GM12878 (cell line): ENCODE data around the gene RAB22A. TPM values are rescaled to one million over a fixed set of nuclear protein-coding genes. Genes with fewer than 3 reads are reported as not detected.

ENCODE experiments used
- ATAC-seq: fragments of 200-7000 bp; cut with Tn5 transposase; 3 replicates; pipeline ENCODE4 v1.9.1; 2020; ENCODE audit warnings: mild to moderate bottlenecking, moderate library complexity
- BruUV-seq: library from RNA; stranded (reverse); fragments of 400-500 nt; replicated peaks from 2 replicates; lab custom pipeline; 2021; lab: Mats Ljungman, UMichigan
- CTCF ChIA-PET: fragments of 300-600 bp; sonication (Branson Sonifier 250); formaldehyde crosslinking; extraction: SDS; loops from one replicate; lab custom pipeline; 2021; ENCODE audit warnings: inconsistent platforms; lab: Yijun Ruan, JAX
- POLR2A ChIA-PET: fragments of 350-600 bp; formaldehyde crosslinking; extraction: SDS; loops from one replicate; lab custom pipeline; 2021; ENCODE audit warnings: inconsistent platforms; lab: Charles Lee
- RAD21 ChIA-PET: fragments of 300-600 bp; sonication (Branson Sonifier 250); formaldehyde crosslinking; loops from one replicate; lab custom pipeline; 2023; ENCODE audit warnings: antibody characterized with exemption; ENCODE audit not compliant: unreplicated experiment; lab: Charles Lee
- SMC1A ChIA-PET: fragments of 300-600 bp; sonication (Branson Sonifier 250); formaldehyde crosslinking; loops from one replicate; lab custom pipeline; 2023; ENCODE audit not compliant: unreplicated experiment, uncharacterized antibody; lab: Charles Lee
- DNase-seq: peaks from one replicate; pipeline ENCODE4 v3.0.0-alpha.2; 2011; ENCODE audit warnings: low read depth, low spot score
- FAIRE-seq: peaks from 3 replicates; lab custom pipeline; 2011; peaks lifted over from hg19 to GRCh38; lab: Jason Lieb, UNC
- H2AFZ ChIP-seq: 2 replicates; pipeline ENCODE4 v1.6.0; 2011; ENCODE audit warnings: low read depth, low read length, control low read depth; ENCODE audit not compliant: control insufficient read depth
- H3K27ac ChIP-seq: 2 replicates; pipeline ENCODE4 v1.5.1; 2011; ENCODE audit warnings: control low read depth; ENCODE audit not compliant: control insufficient read depth, insufficient read depth
- H3K27me3 ChIP-seq, 2 experiments: replicated peaks in 1 of 2; 2 replicates each; pipeline versions ENCODE4 v1.6.0 to v1.6.1; 2011; ENCODE audit warnings: low read length in 1 of 2; ENCODE audit not compliant: control insufficient read depth in 2 of 2, insufficient read depth in 2 of 2
- H3K36me3 ChIP-seq, 2 experiments: 2 replicates each; pipeline ENCODE4 v1.5.1; 2011; ENCODE audit warnings: low read length in 1 of 2; ENCODE audit not compliant: control insufficient read depth in 2 of 2, insufficient read depth in 2 of 2
- H3K4me1 ChIP-seq: 2 replicates; pipeline ENCODE4 v1.6.1; 2011; ENCODE audit warnings: mild to moderate bottlenecking, low read length, moderate library complexity, mixed read lengths; ENCODE audit not compliant: control insufficient read depth, insufficient read depth
- H3K4me2 ChIP-seq: 2 replicates; pipeline ENCODE4 v1.6.0; 2011; ENCODE audit warnings: control low read depth; ENCODE audit not compliant: control insufficient read depth, insufficient read depth
- H3K4me3 ChIP-seq: fragments of 200-600 bp; sonication (generic); 2 replicates; pipeline ENCODE4 v1.5.1; 2016
- H3K79me2 ChIP-seq: 2 replicates; pipeline ENCODE4 v1.6.0; 2011; ENCODE audit warnings: low read length; ENCODE audit not compliant: control insufficient read depth, insufficient read depth
- H3K9ac ChIP-seq: 2 replicates; pipeline ENCODE4 v1.8.0; 2011; ENCODE audit warnings: low read length, control low read depth, mixed read lengths; ENCODE audit not compliant: control insufficient read depth, insufficient read depth
- H3K9me3 ChIP-seq: replicated peaks from 3 replicates; pipeline ENCODE4 v1.5.1; 2011; ENCODE audit warnings: mild to moderate bottlenecking, low read length; ENCODE audit not compliant: control insufficient read depth, insufficient read depth
- H4K20me1 ChIP-seq: 2 replicates; pipeline ENCODE4 v1.6.0; 2011; ENCODE audit not compliant: control insufficient read depth, insufficient read depth
- CREM ChIP-seq: IDR thresholded peaks from 2 replicates; pipeline ENCODE4 v1.6.1; 2014; ENCODE audit warnings: antibody characterized with exemption, low read depth
- JUND ChIP-seq: IDR thresholded peaks from 2 replicates; pipeline ENCODE4 v1.6.1; 2012; ENCODE audit warnings: low read depth, mild to moderate bottlenecking, low read length, improper control_type of control experiment, moderate library complexity
- KDM1A ChIP-seq: fragments of 200-600 bp; sonication (generic); IDR thresholded peaks from 2 replicates; pipeline ENCODE4 v1.6.1; 2016; ENCODE audit warnings: borderline replicate concordance
- RAD21 ChIP-seq: IDR thresholded peaks from 2 replicates; pipeline ENCODE4 v1.6.1; 2011; ENCODE audit warnings: mild to moderate bottlenecking, low read depth, low read length, moderate library complexity; ENCODE audit not compliant: insufficient read depth
- RELB ChIP-seq: fragments of 450-650 bp; IDR thresholded peaks from 2 replicates; pipeline ENCODE4 v1.6.1; 2017; ENCODE audit warnings: low read depth, mild to moderate bottlenecking, moderate library complexity
- SMC3 ChIP-seq: IDR thresholded peaks from 2 replicates; pipeline ENCODE4 v1.6.1; 2011; ENCODE audit warnings: low read length, improper control_type of control experiment, borderline replicate concordance
- SPI1 ChIP-seq: IDR thresholded peaks from 2 replicates; pipeline ENCODE4 v1.6.1; 2011; ENCODE audit warnings: low read depth, mild to moderate bottlenecking, low read length, moderate library complexity, borderline replicate concordance; ENCODE audit not compliant: insufficient read depth
- TCF3 ChIP-seq: IDR thresholded peaks from 2 replicates; pipeline ENCODE4 v1.6.1; 2012; ENCODE audit warnings: low read depth, mild to moderate bottlenecking, low read length, borderline replicate concordance; ENCODE audit not compliant: insufficient read depth
- TCF7 ChIP-seq: IDR thresholded peaks from 2 replicates; pipeline ENCODE4 v1.6.1; 2014; ENCODE audit warnings: antibody characterized with exemption, borderline replicate concordance
- WRNIP1 ChIP-seq: IDR thresholded peaks from 2 replicates; pipeline ENCODE4 v1.6.1; 2011; ENCODE audit warnings: low read depth, low read length, improper control_type of control experiment, borderline replicate concordance
- WGBS: methylation state at CpG from one replicate; pipeline ENCODE4 v1.1.6; 2016; ENCODE audit warnings: low lambda C conversion rate; ENCODE audit not compliant: insufficient replicate concordance, insufficient coverage; ENCODE audit errors: missing lambda C conversion rate; 5-methylcytosine and 5-hydroxymethylcytosine counted together
- in situ Hi-C: fragments of 300-500 bp; cut with MboI; formaldehyde crosslinking; loops from 9 replicates; pipeline ENCODE4 v1.14.3; 2018; ENCODE audit warnings: mixed read lengths
- intact Hi-C: fragments of 100-400 bp; cut with micrococcal nuclease; formaldehyde crosslinking; loops from one replicate; pipeline ENCODE4 v1.14.2; 2022; ENCODE audit not compliant: unreplicated experiment
- polyA plus RNA-seq, 11 experiments: library from polyadenylated mRNA; depleted of rRNA in 4 of 11; unstranded in 6 of 11; stranded (reverse) in 5 of 11; fragments of >200 nt; fragmentation: Nextera tagmentation in 4 of 11; fragmentation: Illumina TruSeq in 1 of 11; extraction: Ambion mirVana in 4 of 11; extraction: Trizol in 1 of 11; gene quantifications; 1 replicate in 1 of 11; 2 replicates in 10 of 11; pipeline versions ENCODE4 v1.2.1 to v1.2.3, GENCODE V29; 2011 to 2016; ENCODE audit warnings: inconsistent platforms in 2 of 11, missing spikeins in 2 of 11, low read depth in 1 of 11
- total RNA-seq, 4 experiments: library from RNA; depleted of rRNA in 3 of 4; stranded (reverse); fragments of >200 nt in 3 of 4; fragmentation: Illumina TruSeq in 1 of 4; extraction: Trizol in 1 of 4; gene quantifications; 2 replicates each; pipeline versions ENCODE4 v1.2.1 to v1.2.3, GENCODE V29; 2013 to 2021
- TF ChIP-seq, protein P1 (sequence below): fragments of 450-650 bp; IDR thresholded peaks from 2 replicates; pipeline ENCODE4 v1.6.1; 2016; ENCODE audit warnings: mild to moderate bottlenecking
- TF ChIP-seq, protein P2 (sequence below): IDR thresholded peaks from 2 replicates; pipeline ENCODE4 v1.6.1; 2011; ENCODE audit warnings: low read depth, low read length, improper control_type of control experiment, borderline replicate concordance
- TF ChIP-seq, protein P3 (sequence below): fragments of 450-650 bp; formaldehyde crosslinking; IDR thresholded peaks from 2 replicates; pipeline ENCODE4 v1.4.0; 2022; ENCODE audit warnings: mild to moderate bottlenecking, moderate library complexity

Gene RAB22A
- total and polyA plus RNA-seq, 10 of the 15 experiments (the other 5 are each of a cell fraction or from before 2014, with no cell fraction given), result 2.7 to 12.0 (median 10.0) TPM

GRCh38 chr20:58405504-58406291 is 96.2 kb downstream of the RAB22A start:
- WGBS, result 86% methylated on average over 11 of the region's 11 CpGs
- Histone ChIP-seq H3K36me3 (no peaks in the 10 kb centered on the region; a peak in 2 of 4 replicates), H3K4me2 (no peak overlapping the region), H3K4me1 (peaks cover 55% of the 10 kb centered on the region), H3K27me3 (no peaks in the 10 kb centered on the region), H4K20me1 (peaks cover 4% of the 10 kb centered on the region), H3K4me3 (no peak overlapping the region), H3K9ac (no peak overlapping the region), H3K27ac (no peak overlapping the region), H3K79me2 (peaks cover 96% of the 10 kb centered on the region), H2AFZ (no peak overlapping the region), H3K9me3 (no peaks in the 10 kb centered on the region)
- ChIA-PET POLR2A (interaction anchor here (0.9 to 1.4 kb wide), 4 partner anchors 10 to 53 kb away, joined by 3 to 5 read pairs (median 4); partner anchors contain the start of gene VAPB), RAD21 (interaction anchor here (0.5 to 2.1 kb wide), 4 partner anchors 17 to 53 kb away, joined by 3 to 9 read pairs (median 4); partner anchors contain the start of gene VAPB), SMC1A (interaction anchor here (1.6 kb wide), 1 partner anchor 54 kb away, joined by 4 read pairs; no protein-coding TSS in a partner anchor), CTCF (interaction anchor here (1.0 kb wide), 1 partner anchor 42 kb away, joined by 3 read pairs; no protein-coding TSS in a partner anchor)
- no TSS peak for BruUV-seq
- ATAC-seq, result no peak
- no peak for DNase-seq
- no peak for FAIRE-seq
- in situ Hi-C loops (no loop called here), intact Hi-C loops (no loop called here)
- no peak for TF ChIP-seq CREM
- no peak for TF ChIP-seq KDM1A
- TF ChIP-seq SPI1, result no peak
- no peak for TF ChIP-seq RAD21
- no peak for TF ChIP-seq JUND
- no peak for TF ChIP-seq WRNIP1
- TF ChIP-seq TCF3, result no peak
- TF ChIP-seq, protein P1, sequence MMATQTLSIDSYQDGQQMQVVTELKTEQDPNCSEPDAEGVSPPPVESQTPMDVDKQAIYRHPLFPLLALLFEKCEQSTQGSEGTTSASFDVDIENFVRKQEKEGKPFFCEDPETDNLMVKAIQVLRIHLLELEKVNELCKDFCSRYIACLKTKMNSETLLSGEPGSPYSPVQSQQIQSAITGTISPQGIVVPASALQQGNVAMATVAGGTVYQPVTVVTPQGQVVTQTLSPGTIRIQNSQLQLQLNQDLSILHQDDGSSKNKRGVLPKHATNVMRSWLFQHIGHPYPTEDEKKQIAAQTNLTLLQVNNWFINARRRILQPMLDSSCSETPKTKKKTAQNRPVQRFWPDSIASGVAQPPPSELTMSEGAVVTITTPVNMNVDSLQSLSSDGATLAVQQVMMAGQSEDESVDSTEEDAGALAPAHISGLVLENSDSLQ, result no peak
- TF ChIP-seq, protein P2, sequence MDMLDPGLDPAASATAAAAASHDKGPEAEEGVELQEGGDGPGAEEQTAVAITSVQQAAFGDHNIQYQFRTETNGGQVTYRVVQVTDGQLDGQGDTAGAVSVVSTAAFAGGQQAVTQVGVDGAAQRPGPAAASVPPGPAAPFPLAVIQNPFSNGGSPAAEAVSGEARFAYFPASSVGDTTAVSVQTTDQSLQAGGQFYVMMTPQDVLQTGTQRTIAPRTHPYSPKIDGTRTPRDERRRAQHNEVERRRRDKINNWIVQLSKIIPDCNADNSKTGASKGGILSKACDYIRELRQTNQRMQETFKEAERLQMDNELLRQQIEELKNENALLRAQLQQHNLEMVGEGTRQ, result no peak
- no peak for TF ChIP-seq RELB
- TF ChIP-seq, protein P3, sequence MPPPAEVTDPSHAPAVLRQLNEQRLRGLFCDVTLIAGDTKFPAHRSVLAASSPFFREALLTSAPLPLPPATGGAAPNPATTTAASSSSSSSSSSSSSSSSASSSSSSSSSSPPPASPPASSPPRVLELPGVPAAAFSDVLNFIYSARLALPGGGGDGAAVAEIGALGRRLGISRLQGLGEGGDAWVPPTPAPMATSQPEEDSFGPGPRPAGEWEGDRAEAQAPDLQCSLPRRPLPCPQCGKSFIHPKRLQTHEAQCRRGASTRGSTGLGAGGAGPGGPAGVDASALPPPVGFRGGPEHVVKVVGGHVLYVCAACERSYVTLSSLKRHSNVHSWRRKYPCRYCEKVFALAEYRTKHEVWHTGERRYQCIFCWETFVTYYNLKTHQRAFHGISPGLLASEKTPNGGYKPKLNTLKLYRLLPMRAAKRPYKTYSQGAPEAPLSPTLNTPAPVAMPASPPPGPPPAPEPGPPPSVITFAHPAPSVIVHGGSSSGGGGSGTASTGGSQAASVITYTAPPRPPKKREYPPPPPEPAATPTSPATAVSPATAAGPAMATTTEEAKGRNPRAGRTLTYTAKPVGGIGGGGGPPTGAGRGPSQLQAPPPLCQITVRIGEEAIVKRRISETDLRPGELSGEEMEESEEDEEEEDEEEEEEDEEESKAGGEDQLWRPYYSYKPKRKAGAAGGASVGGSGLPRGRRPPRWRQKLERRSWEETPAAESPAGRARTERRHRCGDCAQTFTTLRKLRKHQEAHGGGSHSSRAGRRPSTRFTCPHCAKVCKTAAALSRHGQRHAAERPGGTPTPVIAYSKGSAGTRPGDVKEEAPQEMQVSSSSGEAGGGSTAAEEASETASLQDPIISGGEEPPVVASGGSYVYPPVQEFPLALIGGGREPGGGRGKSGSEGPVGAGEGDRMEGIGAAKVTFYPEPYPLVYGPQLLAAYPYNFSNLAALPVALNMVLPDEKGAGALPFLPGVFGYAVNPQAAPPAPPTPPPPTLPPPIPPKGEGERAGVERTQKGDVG (CRISPR knock-in tag), result no peak
- TF ChIP-seq SMC3, result no peak
- no peak for TF ChIP-seq TCF7
